HepG2 (cell line): ENCODE results near the gene CDT1. TPM values are rescaled to one million over a fixed set of nuclear protein-coding genes. Genes with fewer than 3 reads are reported as not detected.
A peak's percentile ranks its signal among the peaks of the same experiment; 100 is the strongest.

ENCODE experiments used
- DNMT3B ChIP-seq: conservative IDR thresholded peaks from 2 replicates; pipeline ENCODE4 v1.6.1; 2016; ENCODE audit warnings: missing biosample characterization, control low read depth
- JARID2 ChIP-seq: sonication (generic); formaldehyde crosslinking; IDR thresholded peaks from 2 replicates; pipeline ENCODE4 v1.8.1; 2023; ENCODE audit warnings: missing genetic modification reagents, inconsistent platforms; ENCODE audit not compliant: insufficient replicate concordance
- KLF9 ChIP-seq: IDR thresholded peaks from 2 replicates; pipeline ENCODE4 v1.6.1; 2016; ENCODE audit warnings: low read depth
- NCOA1 ChIP-seq: sonication (generic); formaldehyde crosslinking; IDR thresholded peaks from 2 replicates; pipeline ENCODE4 v1.9.0; 2021; ENCODE audit warnings: missing genetic modification reagents
- NFYC ChIP-seq: IDR thresholded peaks from 2 replicates; pipeline ENCODE4 v1.6.1; 2016; ENCODE audit warnings: missing genetic modification reagents, missing compliant biosample characterization
- PHB2 ChIP-seq: fragments of 450-650 bp; IDR thresholded peaks from 2 replicates; pipeline ENCODE4 v1.6.1; 2018; ENCODE audit not compliant: partially characterized antibody
- PLRG1 ChIP-seq: fragments of 450-650 bp; conservative IDR thresholded peaks from 2 replicates; pipeline ENCODE4 v1.6.1; 2016
- RARG ChIP-seq: sonication (generic); formaldehyde crosslinking; IDR thresholded peaks from 2 replicates; pipeline ENCODE4 v1.4.0; 2020; ENCODE audit warnings: low read depth, mild to moderate bottlenecking, missing genetic modification reagents
- REXO4 ChIP-seq: sonication (generic); formaldehyde crosslinking; IDR thresholded peaks from 2 replicates; pipeline ENCODE4 v1.8.0; 2022; ENCODE audit warnings: missing genetic modification reagents, mild to moderate bottlenecking, borderline replicate concordance
- SMAD3 ChIP-seq: sonication (generic); formaldehyde crosslinking; IDR thresholded peaks from 2 replicates; pipeline ENCODE4 v1.4.0; 2020; ENCODE audit warnings: missing genetic modification reagents
- SMAD9 ChIP-seq: sonication (generic); formaldehyde crosslinking; IDR thresholded peaks from 2 replicates; pipeline ENCODE4 v1.5.1; 2020; ENCODE audit warnings: mild to moderate bottlenecking, missing genetic modification reagents
- SMARCE1 ChIP-seq: fragments of 450-650 bp; IDR thresholded peaks from 2 replicates; pipeline ENCODE4 v1.6.1; 2017; ENCODE audit warnings: borderline replicate concordance
- STAT5B ChIP-seq: sonication (generic); formaldehyde crosslinking; IDR thresholded peaks from 2 replicates; pipeline ENCODE4 v1.4.0; 2020; ENCODE audit warnings: missing genetic modification reagents
- WIZ ChIP-seq: sonication (generic); formaldehyde crosslinking; IDR thresholded peaks from 2 replicates; pipeline ENCODE4 v1.5.1; 2020; ENCODE audit warnings: mild to moderate bottlenecking, missing genetic modification reagents
- ZNF782 ChIP-seq: sonication (generic); formaldehyde crosslinking; IDR thresholded peaks from 2 replicates; pipeline ENCODE4 v1.4.0; 2020; ENCODE audit warnings: missing genetic modification reagents, mild to moderate bottlenecking, borderline replicate concordance
- polyA plus RNA-seq, 8 experiments: library from polyadenylated mRNA; depleted of rRNA in 3 of 8; stranded (reverse) in 7 of 8; unstranded in 1 of 8; fragments of >200 nt; fragmentation: Illumina TruSeq in 4 of 8; extraction: Trizol in 4 of 8; gene quantifications; 2 replicates each; pipeline versions ENCODE4 v1.2.1 to v1.2.3, GENCODE V29; 2011 to 2016; ENCODE audit warnings: low read depth in 4 of 8, missing spikeins in 1 of 8, mixed read lengths in 1 of 8; ENCODE audit not compliant: insufficient read depth in 1 of 8
- total RNA-seq, 5 experiments: library from RNA; depleted of rRNA; stranded (reverse); fragments of >200 nt; fragmentation: Illumina TruSeq; extraction: Trizol; gene quantifications; 2 replicates each; pipeline ENCODE4 v1.2.3, GENCODE V29; 2016; ENCODE audit warnings: low read depth in 1 of 5
- TF ChIP-seq, protein P1 (sequence below): sonication (generic); formaldehyde crosslinking; IDR thresholded peaks from 2 replicates; pipeline ENCODE4 v1.5.0; 2020; ENCODE audit warnings: missing genetic modification reagents, mild to moderate bottlenecking, borderline replicate concordance
- TF ChIP-seq, protein P2 (sequence below): sonication (generic); formaldehyde crosslinking; IDR thresholded peaks from 2 replicates; pipeline ENCODE4 v1.4.0; 2020; ENCODE audit warnings: missing genetic modification reagents; ENCODE audit errors: not compliant biosample characterization
- TF ChIP-seq, protein P3 (sequence below): sonication (generic); formaldehyde crosslinking; IDR thresholded peaks from 2 replicates; pipeline ENCODE4 v1.4.0; 2020; ENCODE audit warnings: missing genetic modification reagents, mild to moderate bottlenecking, borderline replicate concordance
- TF ChIP-seq, protein P4 (sequence below): sonication (generic); formaldehyde crosslinking; IDR thresholded peaks from 2 replicates; pipeline ENCODE4 v1.4.0; 2020; ENCODE audit warnings: missing genetic modification reagents
- TF ChIP-seq, protein P5 (sequence below): sonication (generic); formaldehyde crosslinking; IDR thresholded peaks from 2 replicates; pipeline ENCODE4 v1.4.0; 2020; ENCODE audit warnings: missing genetic modification reagents, borderline replicate concordance
- TF ChIP-seq, protein P6 (sequence below): sonication (generic); formaldehyde crosslinking; IDR thresholded peaks from 2 replicates; pipeline ENCODE4 v1.8.1; 2023; ENCODE audit warnings: missing genetic modification reagents, mild to moderate bottlenecking, borderline replicate concordance
- TF ChIP-seq, protein P7 (sequence below): sonication (generic); formaldehyde crosslinking; IDR thresholded peaks from 2 replicates; pipeline ENCODE4 v1.4.0; 2020; ENCODE audit warnings: missing genetic modification reagents
- TF ChIP-seq, protein P8 (sequence below): fragments of 450-650 bp; IDR thresholded peaks from 2 replicates; pipeline ENCODE4 v1.6.1; 2017

Gene CDT1
- total and polyA plus RNA-seq, 2 of the 13 experiments (the other 11 are each of a cell fraction or from before 2014, with no cell fraction given): 23.1 to 23.8 TPM

DNA sequence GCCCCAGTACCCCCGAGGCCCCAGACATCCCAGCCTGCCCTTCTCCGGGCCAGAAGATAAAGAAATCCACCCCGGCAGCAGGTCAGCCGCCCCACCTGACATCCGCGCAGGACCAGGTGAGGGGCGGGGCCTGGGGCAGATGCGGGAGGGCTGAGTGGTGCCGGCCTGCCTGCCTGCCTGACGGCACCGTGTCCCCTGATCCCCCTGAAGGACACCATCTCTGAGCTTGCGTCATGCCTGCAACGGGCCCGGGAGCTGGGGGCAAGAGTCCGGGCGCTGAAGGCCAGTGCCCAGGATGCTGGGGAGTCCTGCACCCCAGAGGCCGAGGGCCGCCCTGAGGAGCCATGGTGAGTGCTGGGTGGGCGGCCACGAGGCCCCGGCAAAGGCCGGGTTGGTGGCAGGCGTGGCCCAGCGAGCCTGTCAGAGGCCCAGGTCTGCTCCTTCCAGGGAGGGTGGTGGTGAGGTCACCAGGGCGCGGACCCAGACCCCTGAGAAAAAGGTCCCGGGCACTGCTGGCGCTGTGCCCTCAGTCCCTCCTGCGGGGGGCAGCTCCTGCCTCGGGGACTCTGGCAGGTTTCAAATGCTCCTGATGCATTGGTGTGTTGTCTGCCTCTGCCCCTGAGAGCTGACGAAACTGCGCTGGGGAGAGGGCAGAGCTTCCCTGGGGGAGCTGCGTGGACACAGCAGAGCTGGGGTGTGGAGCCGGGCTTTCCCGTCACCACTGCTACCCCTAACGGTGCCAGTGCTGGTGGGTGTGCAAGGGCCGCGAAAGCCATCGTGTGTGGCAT, 1.2 kb downstream of the CDT1 start (continued):
- TF ChIP-seq, protein P1, sequence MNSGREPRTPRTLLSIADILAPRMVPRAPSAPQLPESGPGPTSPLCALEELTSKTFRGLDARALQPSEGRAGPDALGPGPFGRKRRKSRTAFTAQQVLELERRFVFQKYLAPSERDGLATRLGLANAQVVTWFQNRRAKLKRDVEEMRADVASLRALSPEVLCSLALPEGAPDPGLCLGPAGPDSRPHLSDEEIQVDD (CRISPR knock-in tag): 0 out of 2 replicates have a peak, but pooled peaks have one; percentile 21
- TF ChIP-seq, protein P2, sequence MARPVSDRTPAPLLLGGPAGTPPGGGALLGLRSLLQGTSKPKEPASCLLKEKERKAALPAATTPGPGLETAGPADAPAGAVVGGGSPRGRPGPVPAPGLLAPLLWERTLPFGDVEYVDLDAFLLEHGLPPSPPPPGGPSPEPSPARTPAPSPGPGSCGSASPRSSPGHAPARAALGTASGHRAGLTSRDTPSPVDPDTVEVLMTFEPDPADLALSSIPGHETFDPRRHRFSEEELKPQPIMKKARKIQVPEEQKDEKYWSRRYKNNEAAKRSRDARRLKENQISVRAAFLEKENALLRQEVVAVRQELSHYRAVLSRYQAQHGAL: no peak
- no peak for TF ChIP-seq SMAD9 (CRISPR knock-in tag)
- TF ChIP-seq JARID2 (CRISPR knock-in tag): no peak
- 0 out of 2 replicates have a peak, but pooled peaks have one; percentile 62 for TF ChIP-seq ZNF782 (CRISPR knock-in tag)
- TF ChIP-seq, protein P3, sequence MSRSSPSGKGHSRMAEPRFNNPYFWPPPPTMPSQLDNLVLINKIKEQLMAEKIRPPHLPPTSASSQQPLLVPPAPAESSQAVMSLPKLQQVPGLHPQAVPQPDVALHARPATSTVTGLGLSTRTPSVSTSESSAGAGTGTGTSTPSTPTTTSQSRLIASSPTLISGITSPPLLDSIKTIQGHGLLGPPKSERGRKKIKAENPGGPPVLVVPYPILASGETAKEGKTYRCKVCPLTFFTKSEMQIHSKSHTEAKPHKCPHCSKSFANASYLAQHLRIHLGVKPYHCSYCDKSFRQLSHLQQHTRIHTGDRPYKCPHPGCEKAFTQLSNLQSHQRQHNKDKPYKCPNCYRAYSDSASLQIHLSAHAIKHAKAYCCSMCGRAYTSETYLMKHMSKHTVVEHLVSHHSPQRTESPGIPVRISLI (CRISPR knock-in tag): no peak
- peak; percentile 43; the same call in 1 of the 2 replicates for TF ChIP-seq SMAD3 (CRISPR knock-in tag)
- TF ChIP-seq REXO4 (CRISPR knock-in tag): no peak
- TF ChIP-seq KLF9 (CRISPR knock-in tag): no peak
- no peak for TF ChIP-seq DNMT3B (CRISPR knock-in tag)
- TF ChIP-seq NFYC: no peak
- TF ChIP-seq, protein P4, sequence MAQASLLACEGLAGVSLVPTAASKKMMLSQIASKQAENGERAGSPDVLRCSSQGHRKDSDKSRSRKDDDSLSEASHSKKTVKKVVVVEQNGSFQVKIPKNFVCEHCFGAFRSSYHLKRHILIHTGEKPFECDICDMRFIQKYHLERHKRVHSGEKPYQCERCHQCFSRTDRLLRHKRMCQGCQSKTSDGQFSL (CRISPR knock-in tag): no peak
- no peak for TF ChIP-seq NCOA1
- no peak for TF ChIP-seq STAT5B (CRISPR knock-in tag)
- TF ChIP-seq, protein P5, sequence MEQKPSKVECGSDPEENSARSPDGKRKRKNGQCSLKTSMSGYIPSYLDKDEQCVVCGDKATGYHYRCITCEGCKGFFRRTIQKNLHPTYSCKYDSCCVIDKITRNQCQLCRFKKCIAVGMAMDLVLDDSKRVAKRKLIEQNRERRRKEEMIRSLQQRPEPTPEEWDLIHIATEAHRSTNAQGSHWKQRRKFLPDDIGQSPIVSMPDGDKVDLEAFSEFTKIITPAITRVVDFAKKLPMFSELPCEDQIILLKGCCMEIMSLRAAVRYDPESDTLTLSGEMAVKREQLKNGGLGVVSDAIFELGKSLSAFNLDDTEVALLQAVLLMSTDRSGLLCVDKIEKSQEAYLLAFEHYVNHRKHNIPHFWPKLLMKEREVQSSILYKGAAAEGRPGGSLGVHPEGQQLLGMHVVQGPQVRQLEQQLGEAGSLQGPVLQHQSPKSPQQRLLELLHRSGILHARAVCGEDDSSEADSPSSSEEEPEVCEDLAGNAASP (CRISPR knock-in tag): no peak
- TF ChIP-seq, protein P6, sequence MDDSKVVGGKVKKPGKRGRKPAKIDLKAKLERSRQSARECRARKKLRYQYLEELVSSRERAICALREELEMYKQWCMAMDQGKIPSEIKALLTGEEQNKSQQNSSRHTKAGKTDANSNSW (CRISPR knock-in tag): no peak
- TF ChIP-seq, protein P7, sequence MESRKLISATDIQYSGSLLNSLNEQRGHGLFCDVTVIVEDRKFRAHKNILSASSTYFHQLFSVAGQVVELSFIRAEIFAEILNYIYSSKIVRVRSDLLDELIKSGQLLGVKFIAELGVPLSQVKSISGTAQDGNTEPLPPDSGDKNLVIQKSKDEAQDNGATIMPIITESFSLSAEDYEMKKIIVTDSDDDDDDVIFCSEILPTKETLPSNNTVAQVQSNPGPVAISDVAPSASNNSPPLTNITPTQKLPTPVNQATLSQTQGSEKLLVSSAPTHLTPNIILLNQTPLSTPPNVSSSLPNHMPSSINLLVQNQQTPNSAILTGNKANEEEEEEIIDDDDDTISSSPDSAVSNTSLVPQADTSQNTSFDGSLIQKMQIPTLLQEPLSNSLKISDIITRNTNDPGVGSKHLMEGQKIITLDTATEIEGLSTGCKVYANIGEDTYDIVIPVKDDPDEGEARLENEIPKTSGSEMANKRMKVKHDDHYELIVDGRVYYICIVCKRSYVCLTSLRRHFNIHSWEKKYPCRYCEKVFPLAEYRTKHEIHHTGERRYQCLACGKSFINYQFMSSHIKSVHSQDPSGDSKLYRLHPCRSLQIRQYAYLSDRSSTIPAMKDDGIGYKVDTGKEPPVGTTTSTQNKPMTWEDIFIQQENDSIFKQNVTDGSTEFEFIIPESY (CRISPR knock-in tag): peak; percentile 72
- TF ChIP-seq SMARCE1: no peak
- TF ChIP-seq WIZ: no peak
- no peak for TF ChIP-seq RARG (CRISPR knock-in tag)
- no peak for TF ChIP-seq PHB2
- TF ChIP-seq PLRG1: no peak
- TF ChIP-seq, protein P8, sequence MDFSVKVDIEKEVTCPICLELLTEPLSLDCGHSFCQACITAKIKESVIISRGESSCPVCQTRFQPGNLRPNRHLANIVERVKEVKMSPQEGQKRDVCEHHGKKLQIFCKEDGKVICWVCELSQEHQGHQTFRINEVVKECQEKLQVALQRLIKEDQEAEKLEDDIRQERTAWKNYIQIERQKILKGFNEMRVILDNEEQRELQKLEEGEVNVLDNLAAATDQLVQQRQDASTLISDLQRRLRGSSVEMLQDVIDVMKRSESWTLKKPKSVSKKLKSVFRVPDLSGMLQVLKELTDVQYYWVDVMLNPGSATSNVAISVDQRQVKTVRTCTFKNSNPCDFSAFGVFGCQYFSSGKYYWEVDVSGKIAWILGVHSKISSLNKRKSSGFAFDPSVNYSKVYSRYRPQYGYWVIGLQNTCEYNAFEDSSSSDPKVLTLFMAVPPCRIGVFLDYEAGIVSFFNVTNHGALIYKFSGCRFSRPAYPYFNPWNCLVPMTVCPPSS: no peak
